Right lobe of liver (tissue), 6 donors: ENCODE measurements around the gene DYTN. TPM values are rescaled to one million over a fixed set of nuclear protein-coding genes. Genes with fewer than 3 reads are reported as not detected.

ENCODE experiments used
- ATAC-seq, 4 donors: fragments of 200-7000 bp; cut with Tn5 transposase; one replicate each; pipeline ENCODE4 v1.9.1; 2020; ENCODE audit warnings: mild to moderate bottlenecking in 4 of 4, moderate library complexity in 4 of 4
- DNase-seq, 3 donors: peaks; one replicate each; pipeline ENCODE4 v3.0.0-alpha.2; 2020
- H3K27ac ChIP-seq, 3 donors: fragments of 200-600 bp; one replicate each; pipeline ENCODE4 v1.8.0; 2022
- H3K27me3 ChIP-seq, 2 donors: fragments of 200-600 bp; one replicate each; pipeline ENCODE4 v1.8.0; 2022
- H3K36me3 ChIP-seq, 4 donors: fragments of 200-600 bp; sonication (generic) in 1 of 4; one replicate each; pipeline versions ENCODE4 v1.5.1 to v1.8.0; 2017 to 2022; ENCODE audit warnings: control low read depth in 1 of 4
- H3K4me1 ChIP-seq, 4 donors: fragments of 200-600 bp; sonication (generic) in 1 of 4; one replicate each; pipeline versions ENCODE4 v1.5.1 to v1.8.0; 2017 to 2022; ENCODE audit warnings: control low read depth in 1 of 4
- H3K4me3 ChIP-seq, 3 donors: fragments of 200-600 bp; one replicate each; pipeline ENCODE4 v1.8.0; 2022
- H3K9me3 ChIP-seq, 4 donors: fragments of 200-600 bp; sonication (generic) in 1 of 4; one replicate each; pipeline versions ENCODE4 v1.5.1 to v1.8.0; 2017 to 2022; ENCODE audit warnings: control low read depth in 1 of 4
- POLR2A ChIP-seq: fragments of 450-650 bp; IDR thresholded peaks from one replicate; pipeline ENCODE4 v1.6.1; 2017; ENCODE audit warnings: antibody characterized with exemption, mild to moderate bottlenecking
- WGBS: methylation state at CpG from one replicate; pipeline ENCODE4 v1.1.6; 2018; ENCODE audit warnings: low coverage, low lambda C conversion rate; ENCODE audit not compliant: insufficient coverage; ENCODE audit errors: missing lambda C conversion rate; 5-methylcytosine and 5-hydroxymethylcytosine counted together
- intact Hi-C, 2 donors: fragments of 100-400 bp; cut with DNase I; formaldehyde crosslinking; loops; one replicate each; pipeline versions ENCODE4 v1.11.2 to v1.14.1; 2022
- total RNA-seq, 6 experiments: library from RNA; depleted of rRNA in 2 of 6; stranded (reverse); fragments of >200 nt in 2 of 6; fragmentation: NEBNext Ultra II Directional in 3 of 6; extraction: Animal tissue kit (Norgen Biotek cat#: 25700) in 3 of 6; gene quantifications; one replicate each; pipeline versions ENCODE4 v1.1.0 to v1.2.4, GENCODE V29; 2016 to 2023
- TF ChIP-seq, protein P1 (sequence below), 4 donors: fragments of 200-600 bp in 3 of 4; fragments of 450-650 bp in 1 of 4; IDR thresholded peaks; one replicate each; pipeline versions ENCODE4 v1.5.1 to v1.8.0; 2016 to 2022; ENCODE audit warnings: antibody characterized with exemption in 4 of 4, mild to moderate bottlenecking in 2 of 4
- donor health status: DM: no; HTN: yes; CAD: no.
- donor health status: DM: no; HTN: no; CAD: no.
- donor health status: DM: no; HTN: no; CAD: no.
- donor health status: DM: no; HTN: yes; CAD: no.
- donor health status: DM: no; HTN: yes; CAD: no.

DYTN gene
- total RNA-seq, 6 experiments from 2014 or later: not detected

DNA sequence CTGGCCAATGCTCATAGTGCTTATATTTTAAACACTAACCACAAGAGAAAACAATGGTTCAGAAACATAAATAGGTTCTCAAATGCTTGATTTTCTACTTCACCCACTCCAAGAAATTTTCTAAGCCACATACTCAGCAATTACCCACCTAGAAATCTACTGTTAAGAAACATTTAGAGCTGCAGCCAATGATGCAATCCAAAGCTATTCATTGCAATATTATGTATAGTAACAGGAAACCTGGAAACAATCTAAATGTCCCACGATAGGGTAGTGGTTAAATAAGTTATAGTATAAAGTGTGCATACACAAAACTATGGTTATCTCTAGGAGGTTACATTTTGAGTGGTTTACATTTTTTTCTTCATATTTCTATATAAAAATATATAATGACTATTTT, 70.2 kb downstream of the DYTN start:
- 54% methylated on average over 1 of the region's 1 CpG for WGBS
- Histone ChIP-seq H3K4me3 (no peak overlapping the region), H3K9me3 (no peaks in the 10 kb centered on the region), H3K4me1 (no peaks in the 10 kb centered on the region), H3K36me3 (no peaks in the 10 kb centered on the region), H3K27ac (no peak overlapping the region), H3K27me3 (no peaks in the 10 kb centered on the region)
- no peak for TF ChIP-seq POLR2A
- TF ChIP-seq, protein P1, sequence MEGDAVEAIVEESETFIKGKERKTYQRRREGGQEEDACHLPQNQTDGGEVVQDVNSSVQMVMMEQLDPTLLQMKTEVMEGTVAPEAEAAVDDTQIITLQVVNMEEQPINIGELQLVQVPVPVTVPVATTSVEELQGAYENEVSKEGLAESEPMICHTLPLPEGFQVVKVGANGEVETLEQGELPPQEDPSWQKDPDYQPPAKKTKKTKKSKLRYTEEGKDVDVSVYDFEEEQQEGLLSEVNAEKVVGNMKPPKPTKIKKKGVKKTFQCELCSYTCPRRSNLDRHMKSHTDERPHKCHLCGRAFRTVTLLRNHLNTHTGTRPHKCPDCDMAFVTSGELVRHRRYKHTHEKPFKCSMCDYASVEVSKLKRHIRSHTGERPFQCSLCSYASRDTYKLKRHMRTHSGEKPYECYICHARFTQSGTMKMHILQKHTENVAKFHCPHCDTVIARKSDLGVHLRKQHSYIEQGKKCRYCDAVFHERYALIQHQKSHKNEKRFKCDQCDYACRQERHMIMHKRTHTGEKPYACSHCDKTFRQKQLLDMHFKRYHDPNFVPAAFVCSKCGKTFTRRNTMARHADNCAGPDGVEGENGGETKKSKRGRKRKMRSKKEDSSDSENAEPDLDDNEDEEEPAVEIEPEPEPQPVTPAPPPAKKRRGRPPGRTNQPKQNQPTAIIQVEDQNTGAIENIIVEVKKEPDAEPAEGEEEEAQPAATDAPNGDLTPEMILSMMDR (IDR thresholded peaks at IDR 0.05): no peak
- intact Hi-C loops: no loop called here
- ATAC-seq: no peak
- DNase-seq: no peak

DNA sequence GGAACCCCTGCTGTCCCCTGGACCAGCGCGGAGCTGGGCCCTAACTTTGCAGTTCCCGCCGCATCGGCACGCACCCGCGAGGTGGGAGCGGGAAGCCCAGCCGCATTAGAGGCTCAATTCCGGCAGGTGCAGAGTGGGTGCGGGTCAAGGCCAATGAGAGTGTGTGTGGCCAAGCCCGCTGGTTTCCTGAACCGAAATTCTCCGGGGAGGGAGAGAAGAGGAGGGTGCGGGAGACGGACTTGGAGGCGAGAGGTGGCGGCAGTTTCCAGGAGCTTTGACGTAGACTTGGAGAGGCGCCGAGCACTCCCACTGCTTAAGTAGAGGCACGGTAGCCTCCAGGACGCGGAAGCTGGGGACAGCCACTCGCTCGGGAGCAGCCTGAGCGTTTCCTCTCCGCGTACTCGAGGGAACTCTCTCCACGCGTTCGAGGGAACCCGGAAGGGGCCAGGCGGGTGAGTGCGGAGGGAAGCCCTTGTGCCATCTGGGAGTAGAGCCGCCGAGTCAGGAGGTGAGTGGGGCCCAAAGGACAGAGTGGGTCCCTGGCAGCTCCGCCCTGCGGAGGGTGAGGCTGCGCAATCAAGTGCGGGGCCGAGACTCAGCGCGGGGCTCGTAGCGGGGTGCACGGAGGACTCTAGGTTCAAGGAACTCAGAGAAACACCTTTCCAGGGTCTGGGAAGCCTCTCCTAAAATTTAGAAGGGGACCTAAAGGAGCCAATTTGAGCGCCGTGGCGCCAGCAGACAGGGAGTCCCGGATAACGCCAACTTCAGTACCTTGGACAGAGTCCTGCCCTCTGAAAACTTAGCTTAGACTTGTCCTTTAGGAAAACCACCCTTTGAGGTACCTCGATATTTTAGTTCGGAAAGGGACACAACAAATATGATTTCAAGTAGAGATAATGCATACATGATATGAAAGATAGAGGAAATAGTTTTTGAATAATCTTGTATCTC, 75.8 kb downstream of the DYTN start, which contains the start of gene FAM237A:
Gene FAM237A (plus strand): TSS at position 413 of the 951 bp plus-strand sequence. CDS start 1,750 bp downstream, outside the sequence.
- no peak within 1 kb of the TSS for H3K4me3 ChIP-seq
- 7% methylated on average over 22 of the region's 56 CpGs for WGBS
- no peaks in the 10 kb centered on the region for H3K4me1 ChIP-seq
- H3K27ac ChIP-seq: no peak within 1 kb of the TSS
- no peaks in the 10 kb centered on the region for H3K36me3 ChIP-seq
- H3K9me3 ChIP-seq: no peaks in the 10 kb centered on the region
- intact Hi-C loops: no loop called here
- no peaks in the 10 kb centered on the region for H3K27me3 ChIP-seq
- TF ChIP-seq POLR2A: no peak
- TF ChIP-seq, protein P1 (IDR thresholded peaks at IDR 0.05): no peak
- ATAC-seq (peak in 3 of 4 donors; percentile 46 to 68 (median 67)), DNase-seq (peak in 2 of 3 donors; percentile 47 to 53)

DNA sequence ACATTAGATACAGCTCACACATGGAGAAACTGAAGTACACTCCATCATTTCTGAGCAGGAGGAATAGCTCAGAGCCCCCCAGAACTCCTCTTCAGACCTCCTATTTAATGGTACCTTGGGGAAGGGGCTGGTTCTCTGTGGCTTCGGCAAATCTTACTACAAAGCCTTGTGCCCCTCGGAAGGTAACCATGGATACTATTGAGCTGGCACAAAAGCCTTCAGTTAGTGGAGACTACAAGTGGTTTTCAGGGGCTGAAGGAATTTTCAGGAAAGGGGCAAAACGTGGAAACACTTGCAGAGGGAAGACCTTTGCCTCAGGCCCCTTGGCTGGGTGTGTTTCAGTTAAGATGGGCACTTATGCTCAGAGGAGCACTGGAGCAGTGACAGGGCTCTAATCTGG, 77.0 kb downstream of the DYTN start:
- no peak for DNase-seq
- 50% methylated on average over 1 of the region's 3 CpGs for WGBS
- no peaks in the 10 kb centered on the region for H3K9me3 ChIP-seq
- intact Hi-C loops: no loop called here
- H3K36me3 ChIP-seq: no peaks in the 10 kb centered on the region
- H3K27ac ChIP-seq: no peak overlapping the region
- no peak overlapping the region for H3K4me3 ChIP-seq
- no peaks in the 10 kb centered on the region for H3K4me1 ChIP-seq
- H3K27me3 ChIP-seq: no peaks in the 10 kb centered on the region
- TF ChIP-seq, protein P1 (IDR thresholded peaks at IDR 0.05): no peak
- TF ChIP-seq POLR2A: no peak
- no peak for ATAC-seq

DNA sequence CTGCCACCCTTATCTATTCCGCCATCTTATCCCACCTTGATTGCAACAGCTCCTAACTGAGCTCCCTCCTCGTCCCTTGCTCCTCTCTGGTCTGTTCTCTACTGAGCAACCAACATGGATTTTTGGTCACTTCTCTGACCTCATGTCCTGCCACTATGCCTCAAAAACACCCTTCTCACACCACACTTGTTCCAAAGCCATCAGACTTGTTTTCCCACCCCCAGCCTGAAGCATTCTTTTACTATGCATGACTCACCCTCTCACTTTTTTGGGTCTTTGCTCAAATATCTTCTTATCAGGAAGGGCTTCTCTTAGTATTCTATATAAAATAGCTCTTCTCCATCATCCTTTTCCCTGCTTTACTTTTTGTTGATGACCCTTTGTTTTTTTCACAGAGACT, 78.6 kb downstream of the DYTN start:
- Histone ChIP-seq H3K4me1 (no peaks in the 10 kb centered on the region), H3K9me3 (no peaks in the 10 kb centered on the region), H3K27me3 (no peaks in the 10 kb centered on the region), H3K36me3 (no peaks in the 10 kb centered on the region), H3K27ac (no peak overlapping the region), H3K4me3 (no peak overlapping the region)
- ATAC-seq (no peak), DNase-seq (no peak)
- no peak for TF ChIP-seq POLR2A
- TF ChIP-seq, protein P1 (IDR thresholded peaks at IDR 0.05): no peak
- WGBS: 7% methylated on average over 2 of the region's 2 CpGs
- intact Hi-C loops: no loop called here
